Suppressor macrophage (primary cell): ENCODE data around the gene NKIRAS2.

ENCODE experiments used
- DNase-seq, 4 experiments: peaks; one replicate each; pipeline ENCODE4 v3.0.0-alpha.2; 2020 to 2022

The NKIRAS2 gene

GRCh38 chr17:42027961-42028790, 8.3 kb downstream of the NKIRAS2 start:
- DNase-seq: peak in 3 of 4 experiments; percentile 35 to 64 (median 56)

DNA sequence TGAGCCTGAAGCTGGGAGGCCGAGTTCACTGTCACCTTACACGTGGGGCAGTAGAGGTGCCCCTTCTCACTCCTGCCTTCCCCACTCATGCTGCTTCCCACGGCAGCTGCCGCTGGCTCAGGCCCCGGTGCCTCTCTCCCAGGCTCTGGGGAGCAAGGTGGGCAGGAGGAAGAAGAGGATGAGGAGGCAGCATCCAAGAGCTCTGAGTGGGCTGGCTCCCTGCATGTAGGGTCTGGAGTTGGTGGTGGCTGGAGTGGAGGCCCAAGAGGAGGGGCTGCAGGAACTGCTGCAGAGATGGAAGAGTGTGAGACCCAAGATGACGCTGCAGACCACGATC, 8.9 kb downstream of the NKIRAS2 start:
- no peak for DNase-seq

DNA sequence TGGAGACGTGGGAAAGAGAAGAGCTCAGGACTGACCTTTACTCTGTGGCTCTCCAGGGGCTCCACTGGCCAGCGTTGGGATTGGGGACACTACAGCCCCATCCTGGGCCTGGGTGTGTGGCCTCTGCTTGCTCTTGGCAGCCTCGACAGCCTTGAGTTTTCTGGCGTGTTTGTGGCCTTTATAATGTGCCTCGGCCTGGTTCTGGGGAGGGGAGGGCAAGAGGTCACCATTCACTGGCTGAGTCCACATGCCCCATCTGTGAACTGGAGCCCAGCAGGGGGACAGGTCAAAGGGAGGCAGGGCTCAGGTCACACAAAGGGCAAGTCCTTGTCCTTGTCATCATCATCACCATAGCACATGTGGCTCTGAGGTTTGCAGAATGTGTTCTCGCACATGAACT, 11.7 kb downstream of the NKIRAS2 start:
- no peak for DNase-seq

- no peak for DNase-seq
Observed at GRCh38 chr17:42034059-42034458, 14.2 kb downstream of the NKIRAS2 start.

DNA sequence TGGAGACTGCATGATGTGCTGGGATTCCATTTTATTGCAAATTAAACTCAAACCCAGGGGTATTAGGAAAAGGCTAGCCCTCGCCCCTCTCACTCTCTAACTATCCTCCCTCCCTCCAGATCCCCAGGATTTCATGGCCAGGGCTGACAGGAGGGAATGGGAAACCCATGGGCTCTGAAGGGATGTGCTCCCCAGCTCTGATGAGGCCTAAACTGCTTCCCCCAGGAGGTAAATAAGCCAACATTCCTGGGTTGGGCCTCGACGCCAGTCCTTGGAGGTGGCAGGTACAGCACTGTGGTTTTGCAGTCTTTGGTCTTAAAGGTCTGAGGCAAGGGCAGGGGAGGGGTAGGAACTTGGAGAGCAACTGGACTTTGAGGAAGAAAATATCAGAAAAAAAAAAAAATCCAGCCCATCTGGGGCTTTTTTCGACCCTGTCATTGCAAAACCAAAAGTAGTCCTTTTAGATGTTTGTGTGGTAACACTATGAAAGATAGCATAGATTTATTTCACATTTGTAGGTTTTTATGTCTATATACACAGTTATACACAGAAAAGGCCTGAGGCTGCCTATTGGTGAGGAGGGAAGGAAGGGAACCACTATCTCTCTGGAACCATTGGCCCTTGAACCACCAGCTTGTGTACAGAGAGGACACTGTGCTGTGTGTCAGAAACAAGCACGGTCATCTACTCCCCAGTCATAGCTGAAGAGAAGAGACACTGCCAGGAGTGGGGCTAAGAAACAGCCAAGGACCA, 18.5 kb downstream of the NKIRAS2 start:
- DNase-seq: no peak

GRCh38 chr17:42039794-42040763, 20.2 kb downstream of the NKIRAS2 start:
- peak in 1 of 4 experiments; percentile 25 for DNase-seq

DNA sequence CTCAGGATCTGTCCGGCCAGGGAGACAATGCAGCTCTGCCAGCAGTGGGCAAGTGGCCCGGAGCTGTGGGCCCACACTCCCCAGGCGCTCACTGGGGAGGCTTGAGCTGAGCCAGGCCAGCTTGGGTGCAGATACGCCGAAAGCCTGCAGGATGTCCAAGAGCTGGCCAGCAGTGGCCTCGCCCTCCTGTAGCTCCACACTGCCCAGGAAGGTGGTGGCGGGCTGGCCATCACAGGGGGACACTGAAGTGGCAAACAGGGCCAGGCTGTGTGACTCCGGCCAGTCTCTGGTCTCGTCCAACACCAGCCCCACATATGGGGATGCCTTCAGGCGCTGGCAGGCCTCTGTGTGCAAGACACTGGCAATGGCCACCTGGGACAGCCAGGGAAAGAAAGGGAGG, 20.9 kb downstream of the NKIRAS2 start:
- no peak for DNase-seq

DNA sequence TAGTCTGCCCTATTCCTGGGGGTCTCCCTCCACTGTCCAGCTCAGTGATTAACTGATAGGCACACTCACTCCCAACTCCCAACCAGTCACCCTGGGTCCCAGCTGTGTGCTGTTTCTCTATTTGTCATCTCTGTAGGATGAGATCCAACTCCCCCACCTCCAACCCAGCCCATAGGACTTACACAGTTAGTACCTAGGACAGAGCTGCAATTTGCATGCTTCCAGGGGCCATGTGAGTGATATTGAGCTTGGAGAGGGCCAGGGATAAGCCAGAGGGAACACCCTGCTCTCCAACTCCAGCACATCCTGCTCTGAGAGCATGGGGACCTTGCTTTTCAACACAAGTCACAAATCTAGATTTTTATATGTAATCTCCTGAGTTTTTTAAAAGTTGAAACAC, 21.7 kb downstream of the NKIRAS2 start:
- no peak for DNase-seq

- no peak for DNase-seq
Observed at GRCh38 chr17:42042598-42043319, 22.9 kb downstream of the NKIRAS2 start.

GRCh38 chr17:42045719-42046118, 25.8 kb downstream of the NKIRAS2 start:
- no peak for DNase-seq

GRCh38 chr17:42047343-42047742, 27.5 kb downstream of the NKIRAS2 start:
- DNase-seq: no peak

DNA sequence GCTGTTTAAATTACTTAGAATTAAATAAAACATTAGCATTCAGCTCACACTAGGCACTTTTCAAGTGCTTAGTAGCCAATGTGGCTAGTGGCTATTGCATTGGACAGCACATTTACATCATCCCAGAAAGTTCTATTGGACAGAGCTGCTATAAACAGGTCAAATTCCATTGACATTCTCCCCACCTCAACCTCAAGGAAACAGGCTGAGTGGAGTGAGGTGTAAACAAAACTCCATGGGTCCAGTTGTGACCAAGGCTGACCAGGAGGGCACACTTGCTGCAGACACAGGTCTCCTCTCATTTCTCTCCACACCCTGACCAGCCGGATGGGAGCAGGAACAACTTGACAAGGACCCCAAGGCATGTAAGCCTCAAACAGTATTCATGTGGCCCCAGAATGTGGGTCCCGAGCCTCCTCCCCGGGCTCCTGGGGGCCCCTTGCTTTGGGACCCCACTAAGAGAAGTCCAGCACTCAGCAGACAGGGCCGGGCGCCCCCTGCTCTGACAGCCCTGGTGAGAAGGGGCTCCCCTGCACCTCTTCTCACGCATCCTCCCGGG, 30.0 kb downstream of the NKIRAS2 start:
- no peak for DNase-seq

GRCh38 chr17:42050393-42051012, 30.6 kb downstream of the NKIRAS2 start, which contains the start of gene C17orf113:
Gene C17orf113, minus strand, starts transcription at chr17:42050601. Its CDS starts 7,225 bp downstream, at chr17:42043376.
- peak; percentile 51 to 81 (median 66) for DNase-seq

GRCh38 chr17:42051013-42051400, 31.1 kb downstream of the NKIRAS2 start:
- peak in 1 of 4 experiments; percentile 40 for DNase-seq

DNA sequence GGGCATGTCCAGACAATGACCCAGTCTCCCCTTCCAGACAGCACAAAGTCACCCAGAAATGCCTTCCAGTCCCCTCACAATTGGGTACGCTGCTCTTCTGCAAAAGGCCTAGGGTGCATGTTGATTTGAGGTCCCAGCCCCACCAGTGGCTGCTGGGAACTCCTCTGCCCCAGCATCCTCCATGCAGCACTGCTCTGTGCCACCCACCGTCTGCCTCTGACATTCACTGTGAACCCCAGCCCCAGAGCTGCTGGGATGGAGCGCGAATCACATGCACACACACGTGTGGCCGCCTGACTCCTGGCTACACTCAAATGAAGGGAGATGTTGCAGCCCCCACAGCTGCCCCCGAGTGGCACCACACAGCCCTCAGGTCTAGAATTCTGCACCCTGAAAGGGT, 31.8 kb downstream of the NKIRAS2 start:
- no peak for DNase-seq

GRCh38 chr17:42052346-42052877, 32.5 kb downstream of the NKIRAS2 start:
- no peak for DNase-seq

DNA sequence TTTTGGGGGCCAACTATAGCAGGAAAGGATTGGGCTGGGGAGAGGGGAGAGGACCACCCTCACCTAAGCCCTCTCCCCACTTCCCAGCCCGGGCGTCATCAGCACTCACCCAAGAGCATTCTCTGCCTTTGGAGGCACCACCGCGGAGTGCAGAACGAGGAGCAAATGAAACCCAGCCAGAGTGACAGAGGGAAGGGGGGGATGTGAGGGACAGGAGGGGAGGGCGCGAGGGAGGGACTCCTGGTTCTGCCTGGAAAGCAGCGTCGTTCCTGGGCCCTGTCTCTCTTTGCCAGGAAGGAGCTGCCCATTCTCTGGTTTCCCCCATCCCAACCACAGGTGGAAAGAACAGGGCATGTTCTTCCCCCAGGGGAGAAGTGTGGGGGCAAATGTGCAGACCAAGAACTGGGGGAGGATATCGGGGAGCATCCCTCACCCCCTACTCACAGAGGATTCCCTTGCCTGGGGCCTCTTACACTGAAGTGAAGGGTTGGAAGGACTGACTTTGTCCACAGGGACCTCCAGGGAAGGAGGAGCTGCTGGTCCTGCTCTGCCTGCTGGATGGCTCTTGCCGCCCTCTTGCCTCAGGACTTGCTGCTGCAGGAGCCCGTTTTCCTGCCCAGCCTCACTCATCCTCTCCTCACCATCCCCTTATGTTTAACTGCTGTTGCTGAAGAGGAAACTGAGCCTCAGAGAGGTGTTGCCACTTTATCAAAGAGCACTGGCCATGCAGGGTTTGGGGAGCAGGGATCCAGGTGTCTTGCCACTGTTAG, 34.0 kb downstream of the NKIRAS2 start:
- DNase-seq: no peak

DNA sequence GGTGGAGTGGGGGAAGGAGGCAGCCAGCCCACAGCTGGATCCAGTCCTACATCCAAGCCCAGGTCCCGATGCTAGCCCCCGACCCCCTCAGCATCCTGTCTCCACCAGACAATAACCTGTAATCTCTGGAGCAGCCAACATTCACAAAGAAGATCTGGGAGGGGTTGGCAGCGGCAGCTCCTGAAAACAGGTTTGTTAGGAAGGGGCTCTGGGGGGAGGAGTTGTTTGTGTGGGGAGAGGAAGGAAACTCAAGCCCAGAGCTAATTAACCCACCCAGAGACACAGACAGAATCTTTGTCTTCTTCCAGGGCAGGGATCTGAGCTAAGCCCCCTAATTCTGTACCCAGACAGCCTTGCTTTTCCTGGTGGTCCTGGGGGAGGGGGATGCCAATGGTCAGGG, 35.1 kb downstream of the NKIRAS2 start:
- no peak for DNase-seq

GRCh38 chr17:42055496-42055895, 35.6 kb downstream of the NKIRAS2 start:
- no peak for DNase-seq

DNA sequence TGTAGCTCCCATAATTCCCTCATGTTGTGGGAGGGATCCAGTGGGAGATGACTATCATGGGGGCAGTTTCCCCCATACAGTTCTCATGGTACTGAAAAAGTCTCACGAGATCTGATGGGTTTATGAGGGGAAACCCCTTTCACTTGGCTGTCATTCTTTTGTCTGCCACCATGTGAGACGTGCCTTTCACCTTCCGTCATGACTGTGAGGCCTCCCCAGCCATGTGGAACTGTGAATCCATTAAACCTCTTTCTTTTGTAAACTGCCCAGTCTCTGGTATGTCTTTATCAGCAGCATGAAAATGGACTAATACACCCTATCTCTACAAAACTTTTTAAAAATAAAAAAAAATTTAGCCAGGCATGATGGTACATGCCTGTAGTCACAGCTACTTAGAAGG, 36.7 kb downstream of the NKIRAS2 start:
- no peak for DNase-seq
